Thoracic aorta endothelial cell (primary cell): Measurements from ENCODE around the gene SH3GL1. TPM values are rescaled to one million over a fixed set of nuclear protein-coding genes. Genes with fewer than 3 reads are reported as not detected.

Experiments used
- small RNA-seq: library from RNA; depleted of rRNA; stranded (forward); fragments of <200 nt; gene quantifications from one replicate; pipeline ENCODE3, GENCODE V24; 2012
- total RNA-seq: library from RNA; depleted of rRNA; stranded (reverse); fragments of >200 nt; gene quantifications from 2 replicates; pipeline ENCODE4 v1.2.3, GENCODE V29; 2012

SH3GL1 gene
- 81.8 and 95.6 TPM in 2 replicates for total RNA-seq

GRCh38 chr19:4400135-4400936, at the start of gene SH3GL1:
Gene SH3GL1, minus strand, starts transcription at chr19:4400547. Its CDS starts 179 bp downstream, at chr19:4400368.

GRCh38 chr19:4402171-4403004, 2.0 kb upstream of the SH3GL1 start, which contains the start of gene CHAF1A:
Gene CHAF1A, plus strand, starts transcription at chr19:4402640. Its CDS starts 123 bp downstream, at chr19:4402763.

GRCh38 chr19:4343370-4344307, 56.7 kb downstream of the SH3GL1 start, which contains the start of gene MPND:
Gene MPND, plus strand, starts transcription at chr19:4343562. Its CDS starts 32 bp downstream, at chr19:4343594.

GRCh38 chr19:4338441-4339355, 61.6 kb downstream of the SH3GL1 start, which contains the start of gene STAP2:
Gene STAP2, minus strand, starts transcription at chr19:4338827. Its CDS starts 74 bp downstream, at chr19:4338753.

Small RNA genes lying within 50 kb of the gene (small RNA-seq; reads per million reads assigned to genes)
- not detected for gene MIR4746

Other genes with a start within 250 kb of the SH3GL1 start
- not detected in 2 replicates for gene CREB3L3, start 246.9 kb downstream of the SH3GL1 start, total RNA-seq
- 11.3 and 12.4 TPM in 2 replicates for gene SIRT6, start 218.0 kb downstream of the SH3GL1 start, total RNA-seq
- gene ANKRD24, start 217.9 kb downstream of the SH3GL1 start, total RNA-seq, result 0.13 and 0.14 TPM in 2 replicates
- gene EBI3, start 171.0 kb downstream of the SH3GL1 start, total RNA-seq, result 0.14 and 0.27 TPM in 2 replicates
- 18.1 and 19.0 TPM in 2 replicates for gene YJU2, start 153.5 kb downstream of the SH3GL1 start, total RNA-seq
- gene SHD, start 121.3 kb downstream of the SH3GL1 start, total RNA-seq, result not detected in 2 replicates
- not detected in 2 replicates for gene TMIGD2, start 98.2 kb downstream of the SH3GL1 start, total RNA-seq
- 16.0 and 18.1 TPM in 2 replicates for gene FSD1, start 95.9 kb downstream of the SH3GL1 start, total RNA-seq
- gene STAP2, start 61.7 kb downstream of the SH3GL1 start, total RNA-seq, result 3.6 and 6.2 TPM in 2 replicates
- gene MPND, start 57.0 kb downstream of the SH3GL1 start, total RNA-seq, result 6.2 and 6.9 TPM in 2 replicates
- 21.4 and 25.6 TPM in 2 replicates for gene CHAF1A, start 2.1 kb upstream of the SH3GL1 start, total RNA-seq
- 64.5 and 67.0 TPM in 2 replicates for gene UBXN6, start 57.2 kb upstream of the SH3GL1 start, total RNA-seq
- gene HDGFL2, start 71.8 kb upstream of the SH3GL1 start, total RNA-seq, result 57.0 and 58.1 TPM in 2 replicates
- under 0.01 TPM in 1 of 2 replicates, not detected in the other for gene PLIN4, start 117.9 kb upstream of the SH3GL1 start, total RNA-seq
- gene PLIN5, start 134.7 kb upstream of the SH3GL1 start, total RNA-seq, result 0.14 and 0.53 TPM in 2 replicates
- 0.27 and 0.29 TPM in 2 replicates for gene LRG1, start 139.5 kb upstream of the SH3GL1 start, total RNA-seq
- 116 and 141 TPM in 2 replicates for gene SEMA6B, start 159.1 kb upstream of the SH3GL1 start, total RNA-seq
- 22.7 and 23.0 TPM in 2 replicates for gene TNFAIP8L1, start 239.0 kb upstream of the SH3GL1 start, total RNA-seq